Measurements from ENCODE around the gene HSFY1. TPM values are rescaled to one million over a fixed set of nuclear protein-coding genes. Genes with fewer than 3 reads are reported as not detected.
"Not testable (repeated sequence)": the region's sequence is repeated elsewhere in the genome, so short reads cannot be mapped to it uniquely, and the experiment has no call there.

Gene HSFY1, protein sequence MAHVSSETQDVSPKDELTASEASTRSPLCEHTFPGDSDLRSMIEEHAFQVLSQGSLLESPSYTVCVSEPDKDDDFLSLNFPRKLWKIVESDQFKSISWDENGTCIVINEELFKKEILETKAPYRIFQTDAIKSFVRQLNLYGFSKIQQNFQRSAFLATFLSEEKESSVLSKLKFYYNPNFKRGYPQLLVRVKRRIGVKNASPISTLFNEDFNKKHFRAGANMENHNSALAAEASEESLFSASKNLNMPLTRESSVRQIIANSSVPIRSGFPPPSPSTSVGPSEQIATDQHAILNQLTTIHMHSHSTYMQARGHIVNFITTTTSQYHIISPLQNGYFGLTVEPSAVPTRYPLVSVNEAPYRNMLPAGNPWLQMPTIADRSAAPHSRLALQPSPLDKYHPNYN
- polyA plus RNA-seq (2013, experiment 1 of 2) = not detected
- polyA plus RNA-seq (2013, experiment 2 of 2) = not detected

DNA sequence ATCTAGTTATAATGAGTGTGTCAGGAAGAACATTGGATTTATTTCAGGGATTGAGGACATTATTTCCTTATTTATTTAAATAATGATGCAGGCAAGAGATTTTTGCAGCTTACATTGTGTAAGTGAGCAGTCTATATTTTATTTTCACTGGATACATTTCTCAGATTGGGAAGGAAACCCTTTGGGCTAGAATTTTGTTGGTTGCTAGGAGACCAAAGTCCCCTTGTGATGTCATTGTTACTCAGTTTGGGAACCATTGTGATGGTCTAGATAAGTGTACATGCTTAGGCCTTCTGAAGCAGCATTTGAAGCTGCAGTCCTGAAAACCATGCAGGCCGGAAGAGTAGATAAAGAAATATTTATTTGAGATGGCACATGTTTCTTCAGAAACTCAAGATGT lies at the start of gene HSFY1:
Gene HSFY1 (plus strand): TSS at position 301 of the 400 bp plus-strand sequence. CDS start 68 bp downstream, at position 369.
- not testable (repeated sequence) for H3K4me3 ChIP-seq (ENCODE audit: insufficient read depth in 1 of 2, low read depth in 1 of 2, low read length in 2 of 2); H2BK120ac ChIP-seq (ENCODE audit: low read depth, low read length); H3K36me3 ChIP-seq (ENCODE audit: control insufficient read depth in 1 of 2, insufficient read depth in 2 of 2, low read depth in 1 of 2, low read length in 2 of 2); H4K91ac ChIP-seq (ENCODE audit: low read length); H3K9me3 ChIP-seq (ENCODE audit: control insufficient read depth, low read length); H2AK5ac ChIP-seq (ENCODE audit: low read length, severe bottlenecking); H3K4ac ChIP-seq (ENCODE audit: low read depth in 1 of 2, low read length in 2 of 2); H3K27me3 ChIP-seq (ENCODE audit: control insufficient read depth in 1 of 2, insufficient read depth in 1 of 2, low read length in 2 of 2); H3K27ac ChIP-seq (ENCODE audit: low read length, poor library complexity, severe bottlenecking); H2BK15ac ChIP-seq (ENCODE audit: low read depth, poor library complexity, severe bottlenecking); H2AFZ ChIP-seq (ENCODE audit: low read depth, low read length); H3K18ac ChIP-seq (ENCODE audit: low read depth in 1 of 2, low read length in 2 of 2); H3K23ac ChIP-seq (ENCODE audit: low read length in 2 of 2); H3K14ac ChIP-seq (ENCODE audit: low read length in 2 of 2); H3K79me1 ChIP-seq (replicated peaks; ENCODE audit: low read length, poor library complexity, severe bottlenecking); H3K4me2 ChIP-seq (ENCODE audit: low read length, poor library complexity, severe bottlenecking); H3K4me1 ChIP-seq (ENCODE audit: control insufficient read depth, insufficient read depth, low read depth, low read length); DNase-seq; H4K8ac ChIP-seq (ENCODE audit: low read length); H2BK5ac ChIP-seq (ENCODE audit: low read depth, low read length, poor library complexity, severe bottlenecking); H2BK12ac ChIP-seq (ENCODE audit: low read length in 2 of 2); H3K9ac ChIP-seq (ENCODE audit: low read length)
- WGBS = no CpG with 5 or more reads among the region's 1 CpG

DNA sequence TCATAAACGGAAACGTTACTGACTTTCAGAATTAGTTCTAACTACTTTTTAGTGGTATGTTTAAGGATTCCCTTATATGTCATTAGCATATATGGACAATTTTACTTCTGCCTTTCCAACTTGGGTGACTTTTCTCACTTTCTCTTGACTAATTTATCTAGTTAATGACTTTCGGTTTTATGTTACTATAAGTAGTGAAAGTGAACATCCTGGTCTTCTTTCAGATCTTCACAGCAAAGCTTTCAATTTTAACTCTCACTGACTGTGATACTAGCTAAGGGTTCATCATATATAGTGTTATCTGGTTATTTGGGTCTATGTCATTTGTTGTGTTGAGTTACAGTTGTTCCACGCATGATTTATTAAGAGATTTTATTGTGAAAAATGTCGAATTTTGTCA lies 42.3 kb upstream of the HSFY1 start:
- not testable (repeated sequence) for H4K91ac ChIP-seq (ENCODE audit: low read length); H3K36me3 ChIP-seq (ENCODE audit: control insufficient read depth in 1 of 2, insufficient read depth in 2 of 2, low read depth in 1 of 2, low read length in 2 of 2); DNase-seq; H3K14ac ChIP-seq (ENCODE audit: low read length in 2 of 2); H3K9me3 ChIP-seq (ENCODE audit: control insufficient read depth, low read length); H3K79me1 ChIP-seq (replicated peaks; ENCODE audit: low read length, poor library complexity, severe bottlenecking); H3K27ac ChIP-seq (ENCODE audit: low read length, poor library complexity, severe bottlenecking); H2AK5ac ChIP-seq (ENCODE audit: low read length, severe bottlenecking); H4K8ac ChIP-seq (ENCODE audit: low read length); H3K4ac ChIP-seq (ENCODE audit: low read depth in 1 of 2, low read length in 2 of 2); H2BK5ac ChIP-seq (ENCODE audit: low read depth, low read length, poor library complexity, severe bottlenecking); H3K27me3 ChIP-seq (ENCODE audit: control insufficient read depth in 1 of 2, insufficient read depth in 1 of 2, low read length in 2 of 2); H3K23ac ChIP-seq (ENCODE audit: low read length in 2 of 2); H3K18ac ChIP-seq (ENCODE audit: low read depth in 1 of 2, low read length in 2 of 2); H2BK120ac ChIP-seq (ENCODE audit: low read depth, low read length); H3K4me1 ChIP-seq (ENCODE audit: control insufficient read depth, insufficient read depth, low read depth, low read length); H2BK12ac ChIP-seq (ENCODE audit: low read length in 2 of 2); H3K9ac ChIP-seq (ENCODE audit: low read length); H3K4me2 ChIP-seq (ENCODE audit: low read length, poor library complexity, severe bottlenecking); H2BK15ac ChIP-seq (ENCODE audit: low read depth, poor library complexity, severe bottlenecking); H3K4me3 ChIP-seq (ENCODE audit: insufficient read depth in 1 of 2, low read depth in 1 of 2, low read length in 2 of 2); H2AFZ ChIP-seq (ENCODE audit: low read depth, low read length)
- no CpG with 5 or more reads among the region's 5 CpGs for WGBS

DNA sequence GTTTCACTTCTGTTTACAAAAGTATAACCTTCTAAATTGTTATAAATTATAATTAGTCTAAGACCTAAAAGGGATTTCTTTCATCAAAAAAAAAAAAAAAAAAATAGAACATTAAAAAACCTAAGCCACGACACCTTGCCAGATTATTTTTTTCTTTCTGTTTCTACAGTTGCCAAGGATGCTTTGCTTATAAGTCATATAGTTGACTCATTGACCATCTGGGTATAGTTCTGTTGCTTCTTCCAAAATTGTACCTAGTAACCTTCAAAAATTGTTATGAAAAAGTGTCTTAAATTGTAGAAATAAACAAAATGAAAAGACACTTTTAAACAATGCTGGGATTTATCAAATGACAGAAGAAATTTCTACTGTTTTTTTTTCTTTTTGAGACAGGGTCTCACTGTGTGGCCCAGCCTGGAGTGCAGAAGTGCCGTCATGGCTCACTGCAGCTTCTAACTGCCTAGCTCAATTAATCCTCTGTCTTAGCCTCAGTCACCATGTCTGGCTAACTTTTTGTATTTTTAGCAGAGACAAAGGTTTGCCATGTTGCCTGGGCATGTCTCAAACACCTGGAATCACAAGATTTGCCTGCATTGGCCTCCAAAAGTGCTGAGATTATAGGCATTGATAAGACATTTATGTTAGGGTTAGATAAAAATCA lies 15.4 kb upstream of the HSFY1 start:
- WGBS = no CpG with 5 or more reads among the region's 2 CpGs

DNA sequence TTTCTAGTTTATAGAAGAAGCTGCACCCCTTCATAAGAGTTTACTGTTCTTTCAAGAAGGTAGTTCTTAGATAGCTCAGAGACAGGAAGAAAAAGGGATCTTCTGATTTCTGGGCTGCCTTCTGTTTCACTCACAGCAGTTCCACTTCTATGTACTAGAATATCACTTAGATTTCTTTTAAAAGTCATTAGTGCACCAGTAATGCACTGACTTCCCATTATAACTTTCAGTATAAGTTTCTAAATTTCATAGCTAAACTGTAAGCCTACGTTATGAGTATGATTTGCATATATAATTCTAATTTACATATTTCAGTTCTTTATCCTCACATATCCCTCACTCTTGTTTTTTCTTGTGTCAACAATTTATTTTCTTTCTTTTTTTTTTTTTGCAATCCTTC lies 7.6 kb upstream of the HSFY1 start:
- H3K4ac ChIP-seq (ENCODE audit: low read depth in 1 of 2, low read length in 2 of 2); H3K14ac ChIP-seq (ENCODE audit: low read length in 2 of 2); H3K27me3 ChIP-seq (ENCODE audit: control insufficient read depth in 1 of 2, insufficient read depth in 1 of 2, low read length in 2 of 2); H3K4me1 ChIP-seq (ENCODE audit: control insufficient read depth, insufficient read depth, low read depth, low read length); H2AK5ac ChIP-seq (ENCODE audit: low read length, severe bottlenecking); H2BK15ac ChIP-seq (ENCODE audit: low read depth, poor library complexity, severe bottlenecking); H3K18ac ChIP-seq (ENCODE audit: low read depth in 1 of 2, low read length in 2 of 2); H3K9me3 ChIP-seq (ENCODE audit: control insufficient read depth, low read length); H3K79me1 ChIP-seq (replicated peaks; ENCODE audit: low read length, poor library complexity, severe bottlenecking); H3K27ac ChIP-seq (ENCODE audit: low read length, poor library complexity, severe bottlenecking); H2AFZ ChIP-seq (ENCODE audit: low read depth, low read length); H3K23ac ChIP-seq (ENCODE audit: low read length in 2 of 2); H4K8ac ChIP-seq (ENCODE audit: low read length); H4K91ac ChIP-seq (ENCODE audit: low read length); H3K4me3 ChIP-seq (ENCODE audit: insufficient read depth in 1 of 2, low read depth in 1 of 2, low read length in 2 of 2); H3K9ac ChIP-seq (ENCODE audit: low read length); H2BK120ac ChIP-seq (ENCODE audit: low read depth, low read length); H3K4me2 ChIP-seq (ENCODE audit: low read length, poor library complexity, severe bottlenecking); H3K36me3 ChIP-seq (ENCODE audit: control insufficient read depth in 1 of 2, insufficient read depth in 2 of 2, low read depth in 1 of 2, low read length in 2 of 2); DNase-seq; H2BK12ac ChIP-seq (ENCODE audit: low read length in 2 of 2); H2BK5ac ChIP-seq (ENCODE audit: low read depth, low read length, poor library complexity, severe bottlenecking): not testable (repeated sequence)
- WGBS = no CpG with 5 or more reads among the region's 1 CpG

More for the DNA sequence above, 15.4 kb upstream of the HSFY1 start:
- H3K18ac ChIP-seq (ENCODE audit: low read depth in 1 of 2, low read length in 2 of 2); H3K4me3 ChIP-seq (ENCODE audit: insufficient read depth in 1 of 2, low read depth in 1 of 2, low read length in 2 of 2); H3K14ac ChIP-seq (ENCODE audit: low read length in 2 of 2); H3K27me3 ChIP-seq (ENCODE audit: control insufficient read depth in 1 of 2, insufficient read depth in 1 of 2, low read length in 2 of 2); H2BK15ac ChIP-seq (ENCODE audit: low read depth, poor library complexity, severe bottlenecking); H2BK120ac ChIP-seq (ENCODE audit: low read depth, low read length); H3K36me3 ChIP-seq (ENCODE audit: control insufficient read depth in 1 of 2, insufficient read depth in 2 of 2, low read depth in 1 of 2, low read length in 2 of 2); H3K9me3 ChIP-seq (ENCODE audit: control insufficient read depth, low read length); H3K4ac ChIP-seq (ENCODE audit: low read depth in 1 of 2, low read length in 2 of 2); DNase-seq; H3K9ac ChIP-seq (ENCODE audit: low read length); H4K8ac ChIP-seq (ENCODE audit: low read length); H2BK12ac ChIP-seq (ENCODE audit: low read length in 2 of 2); H3K4me2 ChIP-seq (ENCODE audit: low read length, poor library complexity, severe bottlenecking); H2AFZ ChIP-seq (ENCODE audit: low read depth, low read length); H2AK5ac ChIP-seq (ENCODE audit: low read length, severe bottlenecking); H2BK5ac ChIP-seq (ENCODE audit: low read depth, low read length, poor library complexity, severe bottlenecking); H3K27ac ChIP-seq (ENCODE audit: low read length, poor library complexity, severe bottlenecking); H3K23ac ChIP-seq (ENCODE audit: low read length in 2 of 2); H4K91ac ChIP-seq (ENCODE audit: low read length); H3K4me1 ChIP-seq (ENCODE audit: control insufficient read depth, insufficient read depth, low read depth, low read length); H3K79me1 ChIP-seq (replicated peaks; ENCODE audit: low read length, poor library complexity, severe bottlenecking): not testable (repeated sequence)

Data from mesenchymal stem cell (in vitro differentiated cells and primary cell).